GM23248 (cell line): ENCODE measurements around the gene METRNL. TPM values are rescaled to one million over a fixed set of nuclear protein-coding genes. Genes with fewer than 3 reads are reported as not detected.
A peak's percentile ranks its signal among the peaks of the same experiment; 100 is the strongest.

Experiments used
- DNase-seq: peaks from one replicate; pipeline ENCODE4 v3.0.0-alpha.2; 2015
- H2AFZ ChIP-seq: fragments of 200-600 bp; sonication (generic); 2 replicates; pipeline ENCODE4 v1.6.1; 2016; ENCODE audit warnings: antibody characterized with exemption
- H3F3A ChIP-seq: fragments of 200-600 bp; sonication (generic); 2 replicates; pipeline ENCODE4 v1.6.1; 2016; ENCODE audit warnings: mild to moderate bottlenecking, antibody characterized with exemption, mixed run types; ENCODE audit not compliant: insufficient read depth
- H3K27ac ChIP-seq: fragments of 200-600 bp; sonication (generic); 2 replicates; pipeline ENCODE4 v1.5.1; 2016; ENCODE audit warnings: mild to moderate bottlenecking
- H3K27me3 ChIP-seq: fragments of 200-600 bp; sonication (generic); replicated peaks from 2 replicates; pipeline ENCODE4 v1.6.1; 2016; ENCODE audit warnings: mild to moderate bottlenecking; ENCODE audit not compliant: insufficient read depth
- H3K36me3 ChIP-seq: fragments of 200-600 bp; sonication (generic); 2 replicates; pipeline ENCODE4 v1.6.1; 2016; ENCODE audit warnings: low read depth, mild to moderate bottlenecking
- H3K4me1 ChIP-seq: fragments of 200-600 bp; sonication (generic); 2 replicates; pipeline ENCODE4 v1.6.1; 2016; ENCODE audit warnings: mild to moderate bottlenecking; ENCODE audit not compliant: insufficient read depth
- H3K4me2 ChIP-seq: fragments of 200-600 bp; sonication (generic); one replicate; pipeline ENCODE4 v1.6.1; 2016; ENCODE audit warnings: mild to moderate bottlenecking; ENCODE audit not compliant: unreplicated experiment
- H3K4me3 ChIP-seq: fragments of 200-600 bp; sonication (generic); 2 replicates; pipeline ENCODE4 v1.5.1; 2016; ENCODE audit warnings: mild to moderate bottlenecking
- H3K79me2 ChIP-seq: fragments of 200-600 bp; sonication (generic); 2 replicates; pipeline ENCODE4 v1.6.1; 2016; ENCODE audit warnings: mild to moderate bottlenecking; ENCODE audit not compliant: insufficient read depth
- H3K9ac ChIP-seq: fragments of 200-600 bp; sonication (generic); 2 replicates; pipeline ENCODE4 v1.6.1; 2016; ENCODE audit warnings: mild to moderate bottlenecking
- H3K9me2 ChIP-seq: fragments of 200-600 bp; sonication (generic); 2 replicates; pipeline ENCODE4 v1.6.1; 2016; ENCODE audit warnings: mixed run types, mild to moderate bottlenecking, moderate library complexity; ENCODE audit not compliant: insufficient read depth
- H3K9me3 ChIP-seq: fragments of 200-600 bp; sonication (generic); one replicate; pipeline ENCODE4 v1.6.1; 2017; ENCODE audit warnings: low read depth
- H4K20me1 ChIP-seq: fragments of 200-600 bp; sonication (generic); 2 replicates; pipeline ENCODE4 v1.6.0; 2016; ENCODE audit not compliant: insufficient read depth
- EZH2 ChIP-seq: fragments of 200-600 bp; sonication (generic); IDR thresholded peaks from 2 replicates; pipeline ENCODE4 v1.6.1; 2018; ENCODE audit warnings: antibody characterized with exemption, mild to moderate bottlenecking; ENCODE audit not compliant: insufficient read depth, poor library complexity, severe bottlenecking
- EZH2phosphoT487 ChIP-seq: fragments of 200-600 bp; sonication (generic); IDR thresholded peaks from 2 replicates; pipeline ENCODE4 v1.6.1; 2018; ENCODE audit warnings: antibody characterized with exemption, moderate library complexity, mild to moderate bottlenecking, low read depth; ENCODE audit not compliant: insufficient read depth
- WGBS, 2 experiments: methylation state at CpG; one replicate each; pipeline ENCODE4 v1.1.6; 2015 to 2017; ENCODE audit warnings: low lambda C conversion rate in 2 of 2, low coverage in 1 of 2; ENCODE audit errors: missing lambda C conversion rate in 2 of 2; 5-methylcytosine and 5-hydroxymethylcytosine counted together
- in situ Hi-C: fragments of 300-500 bp; cut with MboI; formaldehyde crosslinking; loops from 2 replicates; pipeline ENCODE4 v1.15.0; 2020
- polyA plus RNA-seq: library from polyadenylated mRNA; unstranded; fragments of >200 nt; fragmentation: Nextera tagmentation; extraction: Ambion mirVana; gene quantifications from 2 replicates; pipeline ENCODE4 v1.2.1, GENCODE V29; 2016
- total RNA-seq: library from RNA; depleted of rRNA; stranded (reverse); fragments of >200 nt; shearing (Covaris generic); gene quantifications from 2 replicates; pipeline ENCODE4 v1.2.3, GENCODE V29; 2014

The METRNL gene
- total and polyA plus RNA-seq, 2 experiments from 2014 or later: 28.4 to 305 TPM

- TF ChIP-seq EZH2: no peak
- no peak for TF ChIP-seq EZH2phosphoT487
- Histone ChIP-seq H3K9me2 (no peaks in the 10 kb centered on the region), H3K9me3 (no peaks in the 10 kb centered on the region), H3F3A (peaks cover 38% of the 10 kb centered on the region), H2AFZ (no peak overlapping the region), H3K4me1 (peaks cover 32% of the 10 kb centered on the region), H3K4me2 (no peak overlapping the region), H3K4me3 (peak overlapping the region; percentile 76), H3K79me2 (peaks cover 41% of the 10 kb centered on the region), H3K27me3 (no peaks in the 10 kb centered on the region), H3K36me3 (peaks cover 17% of the 10 kb centered on the region), H3K27ac (peak overlapping the region; percentile 100), H4K20me1 (no peaks in the 10 kb centered on the region; the same call in 1 of the 2 replicates), H3K9ac (peak overlapping the region; percentile 97)
- 0% methylated on average over 14 to 28 of the region's 44 CpGs for WGBS, 2 experiments
- DNase-seq: peak; percentile 75
- in situ Hi-C loops: no loop called here
These were observed 1.1 kb downstream of the METRNL start for GRCh38 chr17:83080579-83080857.

GRCh38 chr17:83080858-83081683 is 1.7 kb downstream of the METRNL start:
- H3K9me2 ChIP-seq: no peaks in the 10 kb centered on the region
- 0 to 1% methylated on average over 30 to 54 of the region's 91 CpGs for WGBS, 2 experiments
- no peaks in the 10 kb centered on the region for H3K27me3 ChIP-seq
- no peak overlapping the region for H2AFZ ChIP-seq
- H3K4me3 ChIP-seq: peak overlapping the region; percentile 76
- peaks cover 44% of the 10 kb centered on the region for H3F3A ChIP-seq
- TF ChIP-seq EZH2phosphoT487 (no peak), EZH2 (no peak)
- peak overlapping the region; percentile 97 for H3K9ac ChIP-seq
- H3K27ac ChIP-seq: peak overlapping the region; percentile 100
- H3K79me2 ChIP-seq: peaks cover 46% of the 10 kb centered on the region
- peak overlapping the region; percentile 89 for H3K4me2 ChIP-seq
- H3K9me3 ChIP-seq: no peaks in the 10 kb centered on the region
- in situ Hi-C loops: no loop called here
- peak; percentile 74 for DNase-seq
- H3K4me1 ChIP-seq: peaks cover 37% of the 10 kb centered on the region
- H4K20me1 ChIP-seq: no peaks in the 10 kb centered on the region; the same call in 1 of the 2 replicates
- peaks cover 18% of the 10 kb centered on the region for H3K36me3 ChIP-seq

- 3 to 5% methylated on average over 23 of the region's 23 CpGs for WGBS, 2 experiments
- TF ChIP-seq EZH2 (no peak), EZH2phosphoT487 (no peak)
These were observed 2.3 kb downstream of the METRNL start for GRCh38 chr17:83081684-83082201.

GRCh38 chr17:83082424-83082823 is 3.0 kb downstream of the METRNL start:
- Histone ChIP-seq H3K27me3 (no peaks in the 10 kb centered on the region), H3K79me2 (peaks cover 60% of the 10 kb centered on the region), H2AFZ (no peak overlapping the region), H3K27ac (peak overlapping the region; percentile 100), H3K9me2 (no peaks in the 10 kb centered on the region), H4K20me1 (no peaks in the 10 kb centered on the region; the same call in 1 of the 2 replicates), H3F3A (peaks cover 52% of the 10 kb centered on the region), H3K36me3 (peaks cover 23% of the 10 kb centered on the region), H3K9ac (peak overlapping the region; percentile 97), H3K9me3 (no peaks in the 10 kb centered on the region), H3K4me2 (peak overlapping the region; percentile 89), H3K4me1 (peaks cover 50% of the 10 kb centered on the region), H3K4me3 (peak overlapping the region; percentile 76)
- TF ChIP-seq EZH2phosphoT487: no peak
- TF ChIP-seq EZH2: no peak
- in situ Hi-C loops: no loop called here
- 22 to 26% methylated on average over 8 of the region's 8 CpGs for WGBS, 2 experiments
- no peak for DNase-seq

More at GRCh38 chr17:83081684-83082201, 2.3 kb downstream of the METRNL start:
- Histone ChIP-seq H4K20me1 (no peaks in the 10 kb centered on the region; the same call in 1 of the 2 replicates), H3K9ac (peak overlapping the region; percentile 97), H3K36me3 (peaks cover 22% of the 10 kb centered on the region), H3K79me2 (peaks cover 53% of the 10 kb centered on the region), H3K4me1 (peaks cover 44% of the 10 kb centered on the region), H3K4me2 (peak overlapping the region; percentile 89), H3K4me3 (peak overlapping the region; percentile 76), H3K27ac (peak overlapping the region; percentile 100), H3K9me2 (no peaks in the 10 kb centered on the region), H3K9me3 (no peaks in the 10 kb centered on the region), H3F3A (peaks cover 50% of the 10 kb centered on the region), H2AFZ (no peak overlapping the region), H3K27me3 (no peaks in the 10 kb centered on the region)
- peak; percentile 90 for DNase-seq
- in situ Hi-C loops: no loop called here
